GM15510 (cell line): Measurements from ENCODE around the gene GCNT2.

ENCODE experiments used
- POLR2A ChIP-seq: IDR thresholded peaks from 3 replicates; pipeline ENCODE4 v1.6.1; 2011; ENCODE audit warnings: borderline replicate concordance; ENCODE audit not compliant: insufficient read length; ENCODE audit errors: extremely low read depth

Gene GCNT2

DNA sequence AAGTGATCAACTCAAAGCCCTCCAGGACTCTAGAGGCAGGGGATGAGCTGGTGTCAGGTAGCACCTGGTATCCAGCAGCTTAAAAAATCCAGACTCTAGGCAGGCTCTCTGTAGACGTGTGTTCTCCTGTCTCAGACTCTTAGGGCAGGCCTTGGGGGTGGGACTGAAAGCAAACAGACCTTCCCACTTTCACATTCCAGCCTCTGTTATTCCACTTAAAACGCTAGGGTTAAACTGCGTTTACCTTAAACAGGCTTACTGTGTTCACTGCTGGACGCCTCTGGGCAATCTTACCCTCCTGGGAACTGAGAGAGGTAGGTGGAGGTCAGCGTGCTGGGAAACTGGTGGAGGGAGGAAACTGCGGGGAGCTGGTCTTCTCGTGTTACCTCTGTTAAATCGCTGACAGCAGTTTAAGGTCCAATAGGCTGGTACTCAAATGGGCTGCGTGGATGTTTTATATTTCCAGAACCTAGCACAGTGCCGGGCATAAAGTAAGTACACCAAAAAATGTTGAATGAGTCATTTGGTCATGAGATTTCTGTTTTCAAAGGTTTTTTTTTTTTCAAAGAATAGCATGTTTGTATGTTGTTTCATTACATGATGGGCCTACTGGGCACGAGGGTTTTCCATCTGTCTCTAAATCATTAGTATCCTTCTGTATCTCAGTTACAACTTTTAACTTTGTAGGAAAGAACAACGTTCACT is at the start of gene GCNT2:
Gene GCNT2, plus strand, starts transcription at position 248 of the 705 bp plus-strand sequence. CDS start 7,561 bp downstream, outside the sequence.
- TF ChIP-seq POLR2A, result no peak

DNA sequence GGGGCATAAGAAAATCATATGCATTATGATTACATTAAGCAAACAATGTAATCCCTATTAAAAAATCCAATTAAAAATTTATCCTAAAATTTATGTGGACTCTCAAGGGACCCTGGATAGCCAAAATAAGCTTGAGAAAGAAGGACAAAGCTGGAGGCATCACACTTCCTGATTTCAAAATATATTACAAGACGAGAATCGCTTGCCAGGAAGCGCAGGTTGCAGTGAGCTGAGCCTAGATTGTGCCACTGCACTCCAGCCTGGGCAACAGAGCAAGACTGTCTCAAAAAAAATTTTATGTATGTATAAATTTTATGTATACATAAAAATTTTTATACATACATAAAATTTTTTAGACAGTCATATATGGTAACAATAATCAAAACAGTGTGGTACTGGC is 48.5 kb upstream of the GCNT2 start:
- TF ChIP-seq POLR2A, result no peak

- no peak for TF ChIP-seq POLR2A
Measured at GRCh38 chr6:10478187-10479040, 42.7 kb upstream of the GCNT2 start.

- no peak for TF ChIP-seq POLR2A
Measured at GRCh38 chr6:10479939-10480700, 41.0 kb upstream of the GCNT2 start.

GRCh38 chr6:10481101-10481500 is 40.0 kb upstream of the GCNT2 start:
- TF ChIP-seq POLR2A, result no peak

- TF ChIP-seq POLR2A, result no peak
Measured at GRCh38 chr6:10482636-10483257, 38.4 kb upstream of the GCNT2 start.

- TF ChIP-seq POLR2A, result no peak
Measured at GRCh38 chr6:10484912-10485311, 36.2 kb upstream of the GCNT2 start.

GRCh38 chr6:10485406-10485805 is 35.7 kb upstream of the GCNT2 start:
- TF ChIP-seq POLR2A, result no peak

- TF ChIP-seq POLR2A, result no peak
Measured at GRCh38 chr6:10486215-10486614, 34.9 kb upstream of the GCNT2 start.

- no peak for TF ChIP-seq POLR2A
Measured at GRCh38 chr6:10487668-10488327, 33.4 kb upstream of the GCNT2 start.

DNA sequence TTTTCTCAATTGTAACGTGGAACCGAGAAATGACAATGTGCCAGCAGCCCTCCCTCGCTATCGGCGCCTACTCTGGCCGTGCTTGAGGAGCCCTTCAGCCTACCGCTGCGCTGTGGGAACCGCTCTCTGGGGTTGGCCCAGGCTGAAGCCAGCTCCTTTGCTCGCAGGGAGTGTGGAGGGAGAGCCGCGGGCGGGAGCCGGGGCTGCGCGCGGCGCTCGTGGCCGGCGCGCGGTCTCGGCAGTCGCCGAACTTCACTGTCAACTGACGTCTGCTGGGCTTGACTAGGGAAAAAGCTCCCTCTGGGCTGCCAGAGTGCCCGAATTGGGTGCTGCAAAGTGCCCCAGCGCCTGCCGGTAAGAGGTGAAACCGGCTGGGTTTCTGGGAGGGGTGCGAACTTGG is 29.7 kb upstream of the GCNT2 start:
- no peak for TF ChIP-seq POLR2A

DNA sequence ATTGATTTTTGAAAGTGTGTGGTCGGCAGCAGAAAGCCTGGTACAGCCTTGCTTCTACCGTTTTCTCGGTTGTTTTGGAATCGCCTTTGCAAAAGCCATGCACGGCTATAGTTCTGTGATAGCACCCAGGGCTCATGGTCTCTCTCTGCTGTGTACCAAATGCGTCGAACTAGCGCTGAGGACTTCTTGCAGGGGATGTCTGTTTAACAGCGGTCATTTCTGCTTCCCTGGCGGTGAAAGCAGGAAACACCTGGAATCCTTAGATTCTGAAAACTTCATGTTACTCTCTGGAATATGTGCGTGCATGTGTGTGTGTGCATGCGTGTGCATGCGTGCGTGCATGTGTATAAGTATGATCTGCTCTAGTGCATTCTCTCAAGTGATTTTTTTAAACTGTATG is 26.1 kb upstream of the GCNT2 start:
- no peak for TF ChIP-seq POLR2A

DNA sequence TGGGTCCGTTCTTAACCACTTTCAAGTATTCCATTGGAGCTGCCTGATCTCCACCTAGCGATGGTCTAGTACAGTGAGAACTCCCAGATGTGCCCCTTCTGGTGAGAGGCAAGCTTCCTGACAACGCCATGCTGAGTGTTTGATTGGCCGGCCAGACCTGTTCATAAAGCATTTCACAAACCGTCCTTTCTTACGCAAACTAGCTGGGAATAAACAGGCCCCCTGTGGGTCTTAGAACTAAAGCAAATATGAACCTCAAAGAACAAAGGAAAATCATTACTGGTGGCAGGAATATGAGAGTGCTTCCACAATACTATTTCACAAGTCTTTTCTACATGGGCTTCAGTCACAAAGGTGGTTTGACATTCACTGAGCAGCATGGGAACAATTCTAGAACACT is 15.6 kb upstream of the GCNT2 start:
- TF ChIP-seq POLR2A, result no peak

DNA sequence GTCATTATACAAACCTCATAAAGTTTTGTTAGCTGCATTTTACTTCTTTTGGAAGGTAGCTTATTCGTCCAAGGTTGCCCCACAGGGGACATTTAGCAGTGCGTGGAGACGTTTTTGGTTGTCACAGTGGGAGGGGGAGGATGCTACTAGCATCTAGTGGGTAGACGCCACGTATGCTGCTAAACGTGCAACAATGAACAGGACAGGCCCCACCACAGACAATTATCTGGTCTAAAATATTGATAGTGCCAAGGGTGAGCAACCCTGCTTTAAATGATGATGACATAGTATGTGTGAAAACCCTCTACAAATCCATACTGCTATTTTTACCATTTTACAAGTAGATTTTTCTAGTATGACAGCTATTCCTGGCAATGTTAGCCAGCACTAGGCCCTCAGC is 13.9 kb upstream of the GCNT2 start:
- no peak for TF ChIP-seq POLR2A
